Motor neuron (in vitro differentiated cells): ENCODE results near the gene ZNF662. TPM values are rescaled to one million over a fixed set of nuclear protein-coding genes. Genes with fewer than 3 reads are reported as not detected.

Experiments
- ATAC-seq, 8 experiments: fragments of 200-7000 bp; cut with Tn5 transposase; replicated peaks in 6 of 8; 2 replicates each; pipeline ENCODE4 v1.8.0; 2021; ENCODE audit warnings: mild to moderate bottlenecking in 8 of 8, moderate library complexity in 8 of 8
- H3K27ac ChIP-seq, 2 donors: fragments of 250-450 bp; sonication (Bioruptor Pico); 2 replicates each; pipeline ENCODE4 v1.9.0; 2021; ENCODE audit warnings: antibody characterized with exemption in 2 of 2, mild to moderate bottlenecking in 2 of 2, moderate library complexity in 1 of 2
- H3K4me1 ChIP-seq, 2 donors: fragments of 250-450 bp; sonication (Bioruptor Pico); replicated peaks in 1 of 2; 2 replicates each; pipeline ENCODE4 v1.6.1; 2021; ENCODE audit warnings: antibody characterized with exemption in 2 of 2, mild to moderate bottlenecking in 2 of 2, moderate library complexity in 1 of 2
- H3K4me3 ChIP-seq, 5 donors: fragments of 250-450 bp; sonication (Bioruptor Pico); 2 replicates each; pipeline ENCODE4 v1.9.0; 2021; ENCODE audit warnings: antibody characterized with exemption in 5 of 5, mild to moderate bottlenecking in 5 of 5, moderate library complexity in 4 of 5
- WGBS, 10 experiments: fragments of 450-650 bp; shearing (Covaris generic); methylation state at CpG; one replicate each; pipeline ENCODE4 v1.0.0; 2022; 5-methylcytosine and 5-hydroxymethylcytosine counted together
- in situ Hi-C, 9 experiments: fragments of 400-800 bp; cut with MboI; loops; one replicate each; pipeline ENCODE4 v1.15.0; 2021; ENCODE audit warnings: low sequenced_read_pairs in 9 of 9, low pct_unique_long_range_greater_than_20kb in 2 of 9; ENCODE audit not compliant: unreplicated experiment in 9 of 9
- total RNA-seq, 8 experiments: library from RNA; unstranded; fragments of 300-600 nt; gene quantifications; 2 replicates each; pipeline versions ENCODE4 v1.2.3 to v1.2.4, GENCODE V29; 2022

The ZNF662 gene
- total RNA-seq, 8 experiments from 2014 or later, result 0.35 to 10.3 (median 6.3) TPM; not detected in 1

DNA sequence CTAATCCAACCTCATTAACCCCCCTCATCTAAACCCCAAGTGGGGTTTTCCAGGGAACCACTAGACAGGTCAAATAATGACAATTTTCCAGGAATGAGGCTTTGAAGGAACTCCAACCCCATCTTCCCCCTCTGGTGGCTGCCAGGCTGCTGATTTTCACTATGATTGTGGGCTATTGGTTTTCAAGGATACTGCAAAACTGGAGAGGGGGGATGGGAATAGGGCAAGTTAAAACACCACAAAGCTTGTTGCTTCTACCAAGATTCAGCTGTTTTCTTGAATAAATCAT, 10.4 kb upstream of the ZNF662 start:
- no peak overlapping the region for H3K4me3 ChIP-seq
- H3K27ac ChIP-seq, result no peak overlapping the region
- ATAC-seq, result no peak
- in situ Hi-C loops, result no loop called here
- H3K4me1 ChIP-seq, result no peaks in the 10 kb centered on the region

DNA sequence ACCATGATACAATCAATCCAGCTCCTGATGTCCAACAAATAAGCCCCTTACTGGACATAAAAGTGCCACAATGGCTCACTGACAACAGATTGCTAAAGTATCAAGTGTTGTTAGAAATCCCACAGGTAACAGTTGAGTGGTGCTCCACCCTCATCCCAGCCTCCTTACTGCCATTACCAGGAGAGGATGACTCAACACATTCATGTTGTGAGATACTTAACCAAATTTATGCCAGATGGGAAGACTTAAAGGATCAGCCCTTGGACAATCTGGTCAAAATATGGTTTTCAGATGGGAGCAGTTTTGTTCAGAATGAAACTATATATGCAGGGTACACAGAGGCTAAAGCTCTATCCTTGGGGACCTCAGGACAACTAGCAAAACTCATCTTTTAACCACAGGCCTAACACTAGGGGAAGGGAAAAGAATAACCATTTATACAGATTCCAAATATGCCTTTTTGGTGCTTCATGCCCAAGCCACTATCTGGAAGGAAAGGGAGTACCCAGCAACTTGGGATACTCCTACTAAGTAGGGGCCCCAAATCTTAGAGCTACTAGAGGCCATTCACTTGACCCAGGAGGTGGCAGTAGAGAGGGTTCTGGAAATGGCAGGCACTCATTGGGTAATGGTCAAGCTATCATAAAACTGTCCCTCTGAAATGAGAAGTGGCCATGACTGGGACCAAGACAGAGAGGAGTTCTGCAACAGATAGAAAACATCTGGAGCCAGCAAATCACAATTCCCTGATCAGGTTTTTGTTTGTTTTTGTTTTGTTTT, 6.9 kb upstream of the ZNF662 start:
- H3K4me3 ChIP-seq, result no peak overlapping the region
- in situ Hi-C loops, result no loop called here
- ATAC-seq, result peak in 3 of 8 experiments; percentile 47 to 65 (median 60)
- H3K27ac ChIP-seq, result no peak overlapping the region
- H3K4me1 ChIP-seq, result no peaks in the 10 kb centered on the region

DNA sequence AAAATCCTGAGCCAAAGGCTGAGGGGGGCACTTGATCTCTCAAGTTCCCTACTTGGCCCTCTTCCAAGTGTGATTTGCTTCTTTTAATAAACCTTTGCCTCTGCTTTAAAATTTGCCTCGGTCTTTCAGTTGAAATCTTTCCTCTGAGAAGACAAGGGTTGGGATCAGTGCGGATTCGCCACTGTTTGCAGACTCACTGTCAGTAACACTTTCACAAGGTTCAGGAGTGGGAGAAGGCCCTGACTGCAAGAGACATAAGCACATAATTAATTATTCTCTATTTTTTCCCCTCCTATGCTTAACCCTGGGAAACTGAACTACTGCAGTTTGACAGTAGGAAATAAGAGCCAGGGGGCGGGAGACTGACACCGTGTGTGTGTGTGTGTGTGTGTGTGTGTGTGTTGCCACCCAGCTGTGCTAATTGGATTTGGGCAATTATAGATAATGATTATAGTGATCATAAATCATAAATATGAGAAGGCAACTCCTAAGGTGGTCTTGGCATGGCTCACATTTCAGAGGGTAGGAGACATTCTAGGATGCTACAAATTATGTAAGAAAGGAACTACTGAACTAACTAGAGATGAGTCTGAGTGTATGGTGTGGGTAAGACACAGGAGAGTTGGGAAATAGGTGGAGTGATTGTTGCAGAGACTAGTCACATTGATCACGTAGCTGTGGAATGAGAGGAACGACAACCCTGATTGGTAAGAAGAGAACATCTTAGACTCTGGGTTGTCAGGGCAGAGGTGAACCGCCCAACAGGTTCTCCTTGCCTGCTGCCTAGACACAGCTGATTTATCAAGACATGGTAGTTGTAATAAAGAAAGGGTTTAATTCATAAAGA, 5.5 kb upstream of the ZNF662 start:
- WGBS, 10 experiments, result 40 to 100% (median 82%) methylated on average over 1 to 5 of the region's 8 CpGs
- Histone ChIP-seq H3K4me1 (peaks cover 0 to 1% of the 10 kb centered on the region in 2 donors), H3K4me3 (no peak overlapping the region), H3K27ac (no peak overlapping the region)
- in situ Hi-C loops, result no loop called here
- peak in 2 of 8 experiments; percentile 12 to 28 for ATAC-seq

DNA sequence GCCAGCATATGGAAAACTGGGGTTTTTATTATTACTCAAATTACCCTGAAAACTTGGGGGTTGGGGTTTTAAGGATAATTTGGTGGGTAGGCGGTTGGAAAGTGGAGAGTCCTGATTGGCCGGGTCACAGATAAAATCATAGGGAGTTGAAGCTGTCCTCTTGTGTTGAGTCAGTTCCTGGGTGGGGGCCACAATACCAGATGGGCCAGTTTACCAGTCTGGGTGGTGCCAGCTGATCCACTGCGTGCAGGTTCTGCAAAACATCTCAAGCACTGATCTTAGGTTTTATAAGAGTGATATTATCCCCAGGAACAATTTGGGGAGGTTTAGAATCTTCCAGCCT, 4.9 kb upstream of the ZNF662 start:
- in situ Hi-C loops, result no loop called here
- Histone ChIP-seq H3K4me3 (no peak overlapping the region), H3K4me1 (peaks cover 0 to 3% of the 10 kb centered on the region in 2 donors), H3K27ac (no peak overlapping the region)
- WGBS, 10 experiments, result 0 to 100% (median 86%) methylated on average over 1 to 3 of the region's 3 CpGs; no CpG with 5 or more reads in 2 of the 10 experiments
- ATAC-seq, result peak in 2 of 8 experiments; percentile 4 to 32

DNA sequence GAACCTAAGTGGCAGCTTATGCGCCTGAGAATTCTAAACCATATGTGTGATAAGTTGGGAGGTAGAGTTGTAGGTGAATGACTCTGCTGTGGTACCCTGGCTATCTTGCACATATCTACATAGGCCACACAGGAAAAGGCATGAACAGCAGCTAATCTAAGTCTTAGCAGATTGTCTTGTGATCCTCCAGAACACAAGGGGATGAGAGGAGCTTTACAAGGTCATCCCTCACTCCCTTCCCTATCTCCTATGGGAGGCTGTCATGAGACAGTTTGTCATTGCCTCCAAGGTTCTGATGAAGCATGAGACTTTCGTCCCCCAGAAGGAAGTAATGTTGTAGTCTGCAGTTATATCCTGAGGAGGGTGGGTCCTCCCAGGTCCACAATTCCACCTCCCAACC, 3.7 kb upstream of the ZNF662 start:
- H3K4me3 ChIP-seq, result no peak overlapping the region
- ATAC-seq, result no peak
- H3K4me1 ChIP-seq, result peaks cover 0 to 3% of the 10 kb centered on the region in 2 donors
- no peak overlapping the region for H3K27ac ChIP-seq
- in situ Hi-C loops, result no loop called here
- WGBS, 10 experiments, result 60 to 100% (median 66%) methylated on average over 1 to 2 of the region's 2 CpGs; no CpG with 5 or more reads in 6 of the 10 experiments

DNA sequence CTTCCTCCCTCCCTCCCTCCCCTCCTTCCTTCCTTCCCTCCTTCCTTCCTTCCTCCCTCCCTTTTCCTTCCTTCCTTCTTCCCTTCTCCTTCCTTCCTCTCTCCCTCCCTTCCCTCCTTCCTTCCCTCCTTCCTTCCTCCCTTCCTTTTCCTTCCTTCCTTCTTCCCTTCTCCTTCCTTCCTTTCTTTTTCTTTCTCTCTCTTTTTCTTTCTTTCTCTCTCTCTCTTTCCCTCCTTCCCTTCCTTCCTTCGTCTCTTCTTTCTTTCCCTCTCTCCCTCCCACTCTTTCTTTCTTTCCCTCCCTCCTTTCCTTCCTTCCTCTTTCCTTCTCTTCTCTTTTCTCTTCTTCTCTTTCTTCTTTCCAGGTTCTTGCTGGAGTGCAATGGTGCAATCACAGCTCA, 1.9 kb upstream of the ZNF662 start:
- ATAC-seq, result no peak
- H3K27ac ChIP-seq, result no peak overlapping the region
- H3K4me1 ChIP-seq, result peaks cover 0 to 3% of the 10 kb centered on the region in 2 donors
- H3K4me3 ChIP-seq, result no peak overlapping the region
- WGBS, 10 experiments, result 41 to 95% (median 83%) methylated on average over 1 of the region's 1 CpG; no CpG with 5 or more reads in 1 of the 10 experiments
- in situ Hi-C loops, result no loop called here

DNA sequence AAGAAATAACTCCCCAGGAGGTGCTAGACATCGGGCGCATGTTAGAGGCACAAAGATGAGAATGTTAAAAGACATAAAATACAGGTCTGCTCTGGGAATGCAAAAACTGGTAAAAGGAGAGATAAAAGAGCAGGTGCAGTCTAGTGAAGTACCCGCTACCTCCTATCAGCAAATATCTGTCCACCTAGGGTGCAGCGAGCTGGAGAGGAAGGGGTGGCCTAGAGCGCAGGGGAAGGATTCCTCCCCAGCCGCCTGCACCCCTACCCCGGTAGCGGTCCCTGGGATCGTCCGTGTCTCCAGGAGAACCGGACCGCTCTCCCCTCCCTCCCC, 237 bp upstream of the ZNF662 start:
- no peak for ATAC-seq
- in situ Hi-C loops, result no loop called here
- WGBS, 10 experiments, result 15 to 100% (median 80%) methylated on average over 1 to 9 of the region's 12 CpGs; no CpG with 5 or more reads in 3 of the 10 experiments
- H3K4me1 ChIP-seq, result peaks cover 0 to 3% of the 10 kb centered on the region in 2 donors
- H3K4me3 ChIP-seq, result peak overlapping the region in 3 of 5 donors; percentile 23 to 61 (median 37)
- peak overlapping the region in 1 of 2 donors; percentile 25 for H3K27ac ChIP-seq

DNA sequence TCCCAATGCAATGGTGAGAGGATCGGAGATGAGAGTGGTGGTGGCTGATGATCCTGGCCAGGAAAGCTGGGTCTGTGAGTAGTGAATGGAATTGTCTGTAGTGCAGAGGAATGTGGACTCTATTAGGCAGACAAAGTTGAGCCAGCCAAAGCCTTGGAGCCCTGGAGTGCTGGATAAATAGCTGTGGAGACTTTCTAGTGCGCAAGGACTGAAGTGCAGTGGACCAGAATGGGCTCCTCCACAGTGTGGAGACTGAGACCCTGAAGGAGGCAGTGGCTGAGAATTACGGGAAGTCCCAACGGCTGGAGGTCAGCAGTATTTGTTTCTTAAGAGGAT, 874 bp downstream of the ZNF662 start:
- no peak overlapping the region for H3K27ac ChIP-seq
- 40 to 100% (median 79%) methylated on average over 1 to 4 of the region's 4 CpGs; no CpG with 5 or more reads in 1 of the 10 experiments for WGBS, 10 experiments
- in situ Hi-C loops, result no loop called here
- ATAC-seq, result peak in 2 of 8 experiments; percentile 2 to 7
- peaks cover 0 to 3% of the 10 kb centered on the region in 2 donors for H3K4me1 ChIP-seq
- H3K4me3 ChIP-seq, result peak overlapping the region in 3 of 5 donors; percentile 23 to 61 (median 37)

DNA sequence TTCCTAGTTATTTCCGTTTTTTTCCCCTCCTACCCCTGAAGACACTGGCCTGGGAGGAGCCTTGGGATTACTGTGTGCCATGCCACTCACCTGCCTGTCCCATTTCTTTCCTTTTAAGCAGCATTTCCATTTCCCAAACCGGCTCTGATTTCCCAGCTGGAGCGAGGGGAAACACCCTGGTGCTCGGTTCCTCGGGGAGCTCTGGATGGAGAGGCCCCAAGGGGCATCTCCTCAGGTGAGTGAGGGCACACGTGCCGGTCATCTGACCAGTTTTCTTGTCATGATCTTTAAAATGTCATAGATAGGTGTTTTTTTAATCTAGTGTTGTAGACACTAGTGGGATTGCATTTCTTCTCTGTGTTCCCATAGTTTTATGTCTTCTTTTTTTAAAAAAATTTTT, 2.7 kb downstream of the ZNF662 start:
- in situ Hi-C loops, result no loop called here
- H3K27ac ChIP-seq, result no peak overlapping the region
- 0 to 92% (median 75%) methylated on average over 1 to 6 of the region's 7 CpGs; no CpG with 5 or more reads in 1 of the 10 experiments for WGBS, 10 experiments
- no peak overlapping the region for H3K4me3 ChIP-seq
- H3K4me1 ChIP-seq, result peaks cover 0 to 3% of the 10 kb centered on the region in 2 donors
- ATAC-seq, result no peak

DNA sequence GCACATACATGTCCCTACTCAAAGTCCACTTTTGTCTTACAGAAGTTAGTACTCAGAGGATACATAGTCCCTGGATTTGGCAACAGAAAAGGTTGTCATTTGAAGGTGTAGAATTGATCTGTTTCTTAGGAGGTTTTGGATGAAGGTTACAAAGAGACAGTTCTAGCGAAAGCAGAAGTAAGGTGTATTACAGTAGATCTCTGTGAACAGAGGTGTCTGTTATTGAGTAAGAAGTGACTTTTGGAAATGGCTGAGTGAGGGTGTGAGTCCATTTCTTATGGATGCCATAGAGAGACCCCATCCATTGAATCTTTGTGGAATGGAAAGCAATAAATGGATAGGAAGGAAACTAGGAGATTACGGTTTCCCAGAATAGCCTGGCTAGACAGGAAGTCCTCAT, 5.6 kb downstream of the ZNF662 start:
- 83 to 100% (median 100%) methylated on average over 1 to 2 of the region's 2 CpGs for WGBS, 10 experiments

DNA sequence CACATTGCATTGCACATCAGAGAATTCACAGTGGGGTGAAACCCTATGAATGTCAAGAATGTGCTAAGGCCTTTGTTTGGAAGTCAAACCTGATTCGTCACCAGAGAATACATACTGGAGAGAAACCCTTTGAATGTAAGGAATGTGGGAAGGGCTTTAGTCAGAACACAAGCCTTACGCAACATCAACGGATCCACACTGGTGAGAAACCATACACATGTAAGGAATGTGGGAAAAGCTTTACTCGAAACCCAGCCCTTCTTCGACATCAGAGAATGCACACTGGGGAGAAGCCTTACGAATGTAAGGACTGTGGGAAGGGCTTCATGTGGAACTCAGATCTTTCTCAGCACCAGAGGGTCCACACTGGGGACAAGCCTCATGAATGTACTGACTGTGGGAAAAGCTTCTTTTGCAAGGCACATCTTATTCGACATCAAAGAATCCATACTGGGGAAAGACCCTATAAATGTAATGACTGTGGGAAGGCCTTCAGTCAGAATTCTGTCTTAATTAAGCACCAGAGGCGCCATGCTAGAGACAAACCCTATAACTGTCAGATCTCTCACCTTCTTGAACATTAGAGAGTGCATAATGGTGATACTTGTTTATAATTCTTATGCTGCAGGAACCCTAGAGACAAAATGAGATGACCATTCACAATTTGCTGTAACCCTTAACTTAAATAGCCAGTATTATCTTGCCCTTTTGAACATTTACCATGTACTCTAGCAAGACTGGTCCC, 9.0 kb downstream of the ZNF662 start:
- in situ Hi-C loops, result no loop called here
- 30 to 100% (median 87%) methylated on average over 1 to 8 of the region's 8 CpGs; no CpG with 5 or more reads in 1 of the 10 experiments for WGBS, 10 experiments
- no peak overlapping the region for H3K4me3 ChIP-seq
- no peak overlapping the region for H3K27ac ChIP-seq
- no peak for ATAC-seq
- H3K4me1 ChIP-seq, result no peaks in the 10 kb centered on the region

More for the DNA sequence above, 5.6 kb downstream of the ZNF662 start:
- no peak overlapping the region for H3K27ac ChIP-seq
- H3K4me1 ChIP-seq, result no peaks in the 10 kb centered on the region
- no peak overlapping the region for H3K4me3 ChIP-seq
- no peak for ATAC-seq
- in situ Hi-C loops, result no loop called here

DNA sequence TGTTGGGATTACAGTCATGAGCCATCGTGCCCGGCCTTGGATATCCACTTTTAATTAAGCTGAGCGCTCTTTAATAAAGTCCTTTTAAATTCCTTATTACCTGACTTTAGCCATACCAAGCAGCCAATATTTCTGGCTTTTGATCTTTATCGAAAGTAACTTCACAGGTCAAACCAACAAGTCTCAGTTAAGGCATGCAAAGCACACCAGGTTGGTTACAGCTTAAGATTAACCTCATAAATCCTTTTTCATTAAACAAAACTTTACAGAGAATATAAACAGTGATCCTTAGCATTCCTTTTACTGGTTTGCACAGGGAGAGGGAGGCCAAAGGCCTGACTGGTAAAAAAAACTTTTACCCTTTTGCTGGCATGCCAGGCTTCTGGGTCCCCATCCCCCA, 17.7 kb downstream of the ZNF662 start:
- H3K4me1 ChIP-seq, result no peaks in the 10 kb centered on the region
- in situ Hi-C loops, result no loop called here
- H3K4me3 ChIP-seq, result no peak overlapping the region
- no peak overlapping the region for H3K27ac ChIP-seq
- no peak for ATAC-seq
- 80 to 100% (median 92%) methylated on average over 1 to 4 of the region's 4 CpGs; no CpG with 5 or more reads in 2 of the 10 experiments for WGBS, 10 experiments

DNA sequence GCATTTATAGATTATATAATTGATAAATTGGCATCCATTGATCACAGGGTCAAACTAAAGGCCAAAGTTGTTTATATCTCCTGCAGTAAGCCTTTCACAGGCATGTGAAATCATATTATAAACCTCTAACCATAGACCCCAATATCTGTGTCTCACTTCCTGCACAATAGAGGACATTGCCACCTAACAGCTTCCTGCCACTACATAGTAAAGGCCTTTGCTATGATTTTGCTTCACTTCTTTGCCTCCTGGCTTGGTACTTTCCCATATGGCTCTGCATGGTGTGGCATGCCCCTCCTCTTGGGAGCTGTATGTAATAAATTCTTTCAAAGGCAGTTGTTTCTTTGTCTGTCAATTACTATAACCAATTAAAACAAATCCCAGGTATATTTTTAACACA, 20.4 kb downstream of the ZNF662 start:
- no peak overlapping the region for H3K27ac ChIP-seq
- no peak for ATAC-seq
- no peak overlapping the region for H3K4me3 ChIP-seq
- H3K4me1 ChIP-seq, result no peaks in the 10 kb centered on the region
- in situ Hi-C loops, result no loop called here
